ENCODE data around the gene OVAAL.

DNA sequence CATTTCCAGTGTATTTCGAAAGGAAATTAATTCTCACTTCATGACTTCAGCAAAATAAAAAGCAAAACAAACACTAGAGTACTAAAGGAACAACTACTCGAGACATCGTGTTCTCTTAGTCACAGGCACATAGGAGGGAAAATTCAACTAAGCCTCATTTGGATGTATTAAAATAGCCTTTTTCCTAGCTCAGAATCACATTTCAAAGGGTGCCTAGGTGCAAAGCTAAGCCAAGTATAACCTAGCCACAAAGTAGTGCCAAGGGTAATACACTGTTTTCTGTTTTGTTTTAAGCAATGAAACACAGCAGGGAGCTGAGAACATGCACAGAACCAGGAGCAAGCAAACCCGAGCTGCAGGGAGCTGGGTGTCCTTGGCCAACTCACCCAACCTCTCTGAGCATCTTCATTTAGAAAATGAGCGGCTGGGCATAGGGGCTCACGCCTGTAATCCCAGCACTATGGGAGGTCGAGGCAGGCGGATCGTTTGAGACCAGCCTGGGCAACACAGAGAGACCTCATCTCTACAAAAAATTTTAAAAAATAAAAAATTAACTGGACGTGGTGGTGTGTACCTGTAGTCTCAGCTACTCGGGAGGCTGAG lies 29.8 kb upstream of the OVAAL start:
- TF ChIP-seq, protein P1, sequence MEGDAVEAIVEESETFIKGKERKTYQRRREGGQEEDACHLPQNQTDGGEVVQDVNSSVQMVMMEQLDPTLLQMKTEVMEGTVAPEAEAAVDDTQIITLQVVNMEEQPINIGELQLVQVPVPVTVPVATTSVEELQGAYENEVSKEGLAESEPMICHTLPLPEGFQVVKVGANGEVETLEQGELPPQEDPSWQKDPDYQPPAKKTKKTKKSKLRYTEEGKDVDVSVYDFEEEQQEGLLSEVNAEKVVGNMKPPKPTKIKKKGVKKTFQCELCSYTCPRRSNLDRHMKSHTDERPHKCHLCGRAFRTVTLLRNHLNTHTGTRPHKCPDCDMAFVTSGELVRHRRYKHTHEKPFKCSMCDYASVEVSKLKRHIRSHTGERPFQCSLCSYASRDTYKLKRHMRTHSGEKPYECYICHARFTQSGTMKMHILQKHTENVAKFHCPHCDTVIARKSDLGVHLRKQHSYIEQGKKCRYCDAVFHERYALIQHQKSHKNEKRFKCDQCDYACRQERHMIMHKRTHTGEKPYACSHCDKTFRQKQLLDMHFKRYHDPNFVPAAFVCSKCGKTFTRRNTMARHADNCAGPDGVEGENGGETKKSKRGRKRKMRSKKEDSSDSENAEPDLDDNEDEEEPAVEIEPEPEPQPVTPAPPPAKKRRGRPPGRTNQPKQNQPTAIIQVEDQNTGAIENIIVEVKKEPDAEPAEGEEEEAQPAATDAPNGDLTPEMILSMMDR (conservative IDR thresholded peaks at IDR 0.05): no peak
- TF ChIP-seq EZH2 (IDR thresholded peaks at IDR 0.05; ENCODE audit: low read depth): no peak
